ENCODE results near the gene RPS19BP1. TPM values are rescaled to one million over a fixed set of nuclear protein-coding genes. Genes with fewer than 3 reads are reported as not detected.
A peak's percentile ranks its signal among the peaks of the same experiment; 100 is the strongest.

RPS19BP1 gene
- total and polyA plus RNA-seq, 2 of the 8 experiments (the other 6 are each of a cell fraction or from before 2014, with no cell fraction given) = 77.9 to 97.9 TPM

DNA sequence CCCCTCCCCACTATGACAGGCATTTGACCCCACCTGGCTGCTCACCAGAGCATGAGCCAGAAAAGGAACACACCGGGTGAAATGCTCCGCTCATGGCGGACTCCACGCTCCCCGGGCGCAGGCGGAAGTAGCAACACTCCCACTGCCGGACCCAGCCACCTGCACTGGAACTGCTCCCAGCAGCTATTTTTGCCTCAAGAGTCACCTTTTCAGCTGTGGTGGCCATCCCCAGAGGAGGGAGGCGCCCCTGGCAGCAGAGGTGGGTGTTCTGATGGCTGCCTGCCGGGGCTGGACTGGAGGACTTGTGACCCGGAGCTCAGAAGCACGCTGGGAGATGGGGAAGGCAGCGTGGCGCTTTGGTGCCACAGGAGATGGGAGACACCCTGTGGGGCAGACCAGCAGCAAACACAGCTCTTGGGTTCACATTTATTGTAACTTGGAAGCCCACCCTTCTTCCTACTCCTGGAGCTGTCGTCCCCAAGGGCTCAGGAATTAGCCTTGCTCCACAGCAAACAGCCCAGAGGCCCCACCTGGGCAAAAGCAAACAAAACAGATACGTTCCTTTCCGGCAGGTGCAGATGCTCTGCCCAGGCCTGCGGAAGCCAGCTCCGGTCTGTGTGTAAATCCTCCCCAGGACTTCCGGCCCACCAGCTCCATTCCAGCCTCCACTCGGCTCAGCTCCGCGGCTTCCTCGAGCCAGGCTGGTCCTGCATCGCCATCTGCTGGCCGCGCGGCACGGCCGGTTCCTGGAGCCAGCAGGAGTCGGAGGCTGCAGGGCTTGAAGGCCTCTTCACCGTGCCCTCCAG, 3.7 kb downstream of the RPS19BP1 start (continued):
- TF ChIP-seq GABPA (IDR thresholded peaks at IDR 0.05; ENCODE audit: borderline replicate concordance, insufficient read depth, low read length) (peak; percentile 86; the same call in 1 of the 2 replicates), SP4 (IDR thresholded peaks at IDR 0.05; ENCODE audit: low read length) (peak; percentile 91; the same call in 1 of the 2 replicates), CHD1 (IDR thresholded peaks at IDR 0.05; ENCODE audit: low read depth, low read length) (no peak), RFX5 (IDR thresholded peaks at IDR 0.05; ENCODE audit: borderline replicate concordance, low read depth, low read length) (peak; percentile 79; the same call in 1 of the 2 replicates), HDAC6 (IDR thresholded peaks at IDR 0.05; ENCODE audit: low read depth, low read length) (no peak), MAFK (IDR thresholded peaks at IDR 0.05; ENCODE audit: low read depth, low read length) (no peak), SIX5 (IDR thresholded peaks at IDR 0.05; ENCODE audit: low read depth, low read length) (no peak)
- TF ChIP-seq, protein P1, sequence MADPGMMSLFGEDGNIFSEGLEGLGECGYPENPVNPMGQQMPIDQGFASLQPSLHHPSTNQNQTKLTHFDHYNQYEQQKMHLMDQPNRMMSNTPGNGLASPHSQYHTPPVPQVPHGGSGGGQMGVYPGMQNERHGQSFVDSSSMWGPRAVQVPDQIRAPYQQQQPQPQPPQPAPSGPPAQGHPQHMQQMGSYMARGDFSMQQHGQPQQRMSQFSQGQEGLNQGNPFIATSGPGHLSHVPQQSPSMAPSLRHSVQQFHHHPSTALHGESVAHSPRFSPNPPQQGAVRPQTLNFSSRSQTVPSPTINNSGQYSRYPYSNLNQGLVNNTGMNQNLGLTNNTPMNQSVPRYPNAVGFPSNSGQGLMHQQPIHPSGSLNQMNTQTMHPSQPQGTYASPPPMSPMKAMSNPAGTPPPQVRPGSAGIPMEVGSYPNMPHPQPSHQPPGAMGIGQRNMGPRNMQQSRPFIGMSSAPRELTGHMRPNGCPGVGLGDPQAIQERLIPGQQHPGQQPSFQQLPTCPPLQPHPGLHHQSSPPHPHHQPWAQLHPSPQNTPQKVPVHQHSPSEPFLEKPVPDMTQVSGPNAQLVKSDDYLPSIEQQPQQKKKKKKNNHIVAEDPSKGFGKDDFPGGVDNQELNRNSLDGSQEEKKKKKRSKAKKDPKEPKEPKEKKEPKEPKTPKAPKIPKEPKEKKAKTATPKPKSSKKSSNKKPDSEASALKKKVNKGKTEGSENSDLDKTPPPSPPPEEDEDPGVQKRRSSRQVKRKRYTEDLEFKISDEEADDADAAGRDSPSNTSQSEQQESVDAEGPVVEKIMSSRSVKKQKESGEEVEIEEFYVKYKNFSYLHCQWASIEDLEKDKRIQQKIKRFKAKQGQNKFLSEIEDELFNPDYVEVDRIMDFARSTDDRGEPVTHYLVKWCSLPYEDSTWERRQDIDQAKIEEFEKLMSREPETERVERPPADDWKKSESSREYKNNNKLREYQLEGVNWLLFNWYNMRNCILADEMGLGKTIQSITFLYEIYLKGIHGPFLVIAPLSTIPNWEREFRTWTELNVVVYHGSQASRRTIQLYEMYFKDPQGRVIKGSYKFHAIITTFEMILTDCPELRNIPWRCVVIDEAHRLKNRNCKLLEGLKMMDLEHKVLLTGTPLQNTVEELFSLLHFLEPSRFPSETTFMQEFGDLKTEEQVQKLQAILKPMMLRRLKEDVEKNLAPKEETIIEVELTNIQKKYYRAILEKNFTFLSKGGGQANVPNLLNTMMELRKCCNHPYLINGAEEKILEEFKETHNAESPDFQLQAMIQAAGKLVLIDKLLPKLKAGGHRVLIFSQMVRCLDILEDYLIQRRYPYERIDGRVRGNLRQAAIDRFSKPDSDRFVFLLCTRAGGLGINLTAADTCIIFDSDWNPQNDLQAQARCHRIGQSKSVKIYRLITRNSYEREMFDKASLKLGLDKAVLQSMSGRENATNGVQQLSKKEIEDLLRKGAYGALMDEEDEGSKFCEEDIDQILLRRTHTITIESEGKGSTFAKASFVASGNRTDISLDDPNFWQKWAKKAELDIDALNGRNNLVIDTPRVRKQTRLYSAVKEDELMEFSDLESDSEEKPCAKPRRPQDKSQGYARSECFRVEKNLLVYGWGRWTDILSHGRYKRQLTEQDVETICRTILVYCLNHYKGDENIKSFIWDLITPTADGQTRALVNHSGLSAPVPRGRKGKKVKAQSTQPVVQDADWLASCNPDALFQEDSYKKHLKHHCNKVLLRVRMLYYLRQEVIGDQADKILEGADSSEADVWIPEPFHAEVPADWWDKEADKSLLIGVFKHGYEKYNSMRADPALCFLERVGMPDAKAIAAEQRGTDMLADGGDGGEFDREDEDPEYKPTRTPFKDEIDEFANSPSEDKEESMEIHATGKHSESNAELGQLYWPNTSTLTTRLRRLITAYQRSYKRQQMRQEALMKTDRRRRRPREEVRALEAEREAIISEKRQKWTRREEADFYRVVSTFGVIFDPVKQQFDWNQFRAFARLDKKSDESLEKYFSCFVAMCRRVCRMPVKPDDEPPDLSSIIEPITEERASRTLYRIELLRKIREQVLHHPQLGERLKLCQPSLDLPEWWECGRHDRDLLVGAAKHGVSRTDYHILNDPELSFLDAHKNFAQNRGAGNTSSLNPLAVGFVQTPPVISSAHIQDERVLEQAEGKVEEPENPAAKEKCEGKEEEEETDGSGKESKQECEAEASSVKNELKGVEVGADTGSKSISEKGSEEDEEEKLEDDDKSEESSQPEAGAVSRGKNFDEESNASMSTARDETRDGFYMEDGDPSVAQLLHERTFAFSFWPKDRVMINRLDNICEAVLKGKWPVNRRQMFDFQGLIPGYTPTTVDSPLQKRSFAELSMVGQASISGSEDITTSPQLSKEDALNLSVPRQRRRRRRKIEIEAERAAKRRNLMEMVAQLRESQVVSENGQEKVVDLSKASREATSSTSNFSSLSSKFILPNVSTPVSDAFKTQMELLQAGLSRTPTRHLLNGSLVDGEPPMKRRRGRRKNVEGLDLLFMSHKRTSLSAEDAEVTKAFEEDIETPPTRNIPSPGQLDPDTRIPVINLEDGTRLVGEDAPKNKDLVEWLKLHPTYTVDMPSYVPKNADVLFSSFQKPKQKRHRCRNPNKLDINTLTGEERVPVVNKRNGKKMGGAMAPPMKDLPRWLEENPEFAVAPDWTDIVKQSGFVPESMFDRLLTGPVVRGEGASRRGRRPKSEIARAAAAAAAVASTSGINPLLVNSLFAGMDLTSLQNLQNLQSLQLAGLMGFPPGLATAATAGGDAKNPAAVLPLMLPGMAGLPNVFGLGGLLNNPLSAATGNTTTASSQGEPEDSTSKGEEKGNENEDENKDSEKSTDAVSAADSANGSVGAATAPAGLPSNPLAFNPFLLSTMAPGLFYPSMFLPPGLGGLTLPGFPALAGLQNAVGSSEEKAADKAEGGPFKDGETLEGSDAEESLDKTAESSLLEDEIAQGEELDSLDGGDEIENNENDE (IDR thresholded peaks at IDR 0.05; ENCODE audit: insufficient replicate concordance, low read length) = peak; percentile 72
